Tongue (tissue), 2 donors: Measurements from ENCODE around the gene NFX1. TPM values are rescaled to one million over a fixed set of nuclear protein-coding genes. Genes with fewer than 3 reads are reported as not detected.
"Not testable (repeated sequence)": the region's sequence is repeated elsewhere in the genome, so short reads cannot be mapped to it uniquely, and the experiment has no call there.

Experiments
- DNase-seq: peaks from one replicate; pipeline ENCODE4 v3.0.0-alpha.2; 2015
- total RNA-seq: library from RNA; depleted of rRNA; stranded (reverse); fragments of >200 nt; gene quantifications from one replicate; pipeline ENCODE4 v1.2.3, GENCODE V29; 2014

Gene NFX1
- total RNA-seq, 1 donor from 2014 or later, result 37.1 TPM

GRCh38 chr9:33392591-33393021 is 102.3 kb downstream of the NFX1 start:
- DNase-seq, result not testable (repeated sequence)

DNA sequence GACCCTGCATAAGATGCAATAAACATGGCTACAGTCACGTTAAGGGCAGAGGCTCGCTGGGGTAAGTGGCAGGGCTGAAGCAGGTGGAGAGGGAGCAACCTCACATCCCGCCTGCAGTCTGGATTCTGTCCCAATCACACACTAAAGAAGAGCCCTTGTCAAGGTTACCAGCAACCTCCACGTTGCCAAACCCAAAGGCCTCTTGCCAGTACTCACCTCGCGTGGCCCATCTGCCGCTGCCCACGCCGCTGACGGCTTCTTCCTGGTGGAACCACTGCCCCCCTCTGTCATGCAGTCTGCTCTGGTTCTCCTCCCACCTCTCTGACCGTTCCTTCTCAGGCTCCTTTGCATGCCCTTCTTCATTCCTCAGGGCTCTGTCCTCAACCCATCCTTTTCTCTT is 103.3 kb downstream of the NFX1 start:
- no peak for DNase-seq

GRCh38 chr9:33393986-33394385 is 103.7 kb downstream of the NFX1 start:
- not testable (repeated sequence) for DNase-seq

GRCh38 chr9:33395159-33395879 is 105.0 kb downstream of the NFX1 start:
- not testable (repeated sequence) for DNase-seq

GRCh38 chr9:33397801-33398200 is 107.5 kb downstream of the NFX1 start:
- DNase-seq, result not testable (repeated sequence)

DNA sequence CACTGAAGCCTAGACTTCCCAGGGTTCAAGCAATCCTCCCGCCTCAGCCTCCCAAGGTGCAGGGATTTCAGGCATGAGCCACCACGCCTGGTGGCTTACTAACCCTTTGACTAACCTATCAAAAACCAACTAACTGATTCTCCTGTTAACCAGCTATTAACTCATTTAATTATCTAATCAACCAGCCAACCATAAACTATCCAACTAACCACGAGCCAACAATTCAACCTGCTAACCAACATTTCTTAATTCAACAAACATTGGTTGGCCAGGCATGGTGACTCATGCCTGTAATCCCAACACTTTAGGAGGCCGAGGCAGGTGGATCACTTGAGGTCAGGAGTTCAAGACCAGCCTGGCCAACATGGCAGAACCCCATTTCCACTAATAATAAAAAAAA is 108.7 kb downstream of the NFX1 start:
- not testable (repeated sequence) for DNase-seq

GRCh38 chr9:33401809-33402208 is 111.5 kb downstream of the NFX1 start:
- not testable (repeated sequence) for DNase-seq

- not testable (repeated sequence) for DNase-seq
Observed at GRCh38 chr9:33402371-33402770, 112.1 kb downstream of the NFX1 start, which contains the start of gene AQP7. Gene AQP7, minus strand, starts transcription at chr9:33402568. Its CDS starts 1,306 bp downstream, at chr9:33401262.

DNA sequence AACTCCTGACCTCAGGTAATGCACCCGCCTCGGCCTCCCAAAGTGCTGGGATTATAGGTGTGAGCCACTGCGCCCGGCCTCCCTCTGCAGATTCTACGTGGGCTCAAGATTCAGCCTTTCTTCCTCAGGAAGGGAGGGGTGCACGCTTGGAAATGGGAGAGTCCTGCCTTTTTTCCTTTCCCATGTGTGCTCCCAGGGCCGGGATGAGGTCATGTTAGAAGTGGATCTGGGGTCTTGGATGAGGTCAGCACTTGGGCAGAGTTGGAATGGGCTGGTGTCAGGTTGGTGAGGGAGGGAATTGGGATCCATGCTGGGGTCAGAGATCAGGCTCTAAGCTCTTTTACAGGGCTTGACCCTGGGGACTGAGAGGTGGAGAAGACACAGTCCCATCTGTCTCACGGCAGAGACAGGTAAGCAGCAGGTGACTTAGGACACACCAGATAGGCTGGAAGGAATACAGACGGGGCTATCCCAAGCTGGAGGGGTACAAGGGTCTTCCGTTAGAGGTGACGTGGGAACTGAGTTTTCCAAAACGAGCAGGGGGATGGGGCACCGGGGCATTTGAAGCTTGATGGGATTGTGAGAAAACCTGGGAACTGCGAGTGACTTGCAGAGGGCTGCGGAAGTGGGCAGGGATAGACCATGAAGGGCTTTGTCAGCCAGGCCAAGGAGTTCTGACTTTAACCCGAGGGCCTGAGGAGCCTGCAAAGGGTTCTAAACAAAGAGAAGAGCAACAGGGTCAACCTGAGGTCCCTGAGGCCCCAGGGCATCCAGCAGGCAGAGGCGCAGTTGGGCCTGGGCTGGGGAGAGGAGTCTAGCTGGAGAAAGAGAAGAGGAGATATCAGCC is 113.8 kb downstream of the NFX1 start:
- DNase-seq, result no peak

- no peak for DNase-seq
Observed at GRCh38 chr9:33404788-33405362, 114.6 kb downstream of the NFX1 start.

DNA sequence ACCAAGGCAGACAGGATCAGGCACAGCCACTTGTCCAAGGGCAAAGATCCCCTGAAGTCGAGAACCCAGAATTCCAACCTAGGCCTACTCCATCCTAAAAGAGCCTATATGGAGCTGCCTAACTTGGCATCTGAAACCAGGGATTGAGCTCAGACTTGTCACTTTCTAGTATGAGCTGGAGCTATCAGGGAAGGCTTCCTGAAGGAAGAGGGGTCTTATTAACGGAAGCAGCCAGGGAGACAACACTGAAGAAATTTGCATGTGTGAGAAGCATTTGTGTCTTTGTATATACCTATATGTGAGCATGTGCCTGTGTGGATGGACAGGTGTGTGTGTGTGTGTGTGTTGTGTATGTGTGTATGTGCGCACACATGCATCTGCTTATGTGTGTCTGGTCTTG is 116.7 kb downstream of the NFX1 start:
- no peak for DNase-seq

- DNase-seq, result no peak
Observed at GRCh38 chr9:33408087-33408486, 117.8 kb downstream of the NFX1 start.

DNA sequence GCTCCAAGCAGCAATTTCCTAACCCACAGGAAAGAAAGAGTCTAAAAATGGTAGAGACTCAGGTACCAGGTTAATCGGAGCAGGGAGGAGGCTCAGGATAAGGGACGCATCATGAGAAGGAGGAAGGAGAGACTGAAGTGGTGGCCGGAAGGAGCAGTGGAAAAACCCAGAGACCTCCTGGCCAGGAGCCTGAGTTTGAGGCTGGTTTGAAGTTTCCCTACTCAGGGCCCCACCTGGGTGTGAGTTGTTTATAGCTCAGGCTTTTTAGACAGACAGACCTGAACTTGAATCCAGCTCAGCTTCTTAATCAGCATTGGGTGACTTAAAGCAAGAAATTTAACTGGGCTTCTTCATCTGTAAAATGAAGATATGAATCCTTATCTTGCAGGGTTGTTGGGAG is 124.0 kb downstream of the NFX1 start:
- peak; percentile 38 for DNase-seq

DNA sequence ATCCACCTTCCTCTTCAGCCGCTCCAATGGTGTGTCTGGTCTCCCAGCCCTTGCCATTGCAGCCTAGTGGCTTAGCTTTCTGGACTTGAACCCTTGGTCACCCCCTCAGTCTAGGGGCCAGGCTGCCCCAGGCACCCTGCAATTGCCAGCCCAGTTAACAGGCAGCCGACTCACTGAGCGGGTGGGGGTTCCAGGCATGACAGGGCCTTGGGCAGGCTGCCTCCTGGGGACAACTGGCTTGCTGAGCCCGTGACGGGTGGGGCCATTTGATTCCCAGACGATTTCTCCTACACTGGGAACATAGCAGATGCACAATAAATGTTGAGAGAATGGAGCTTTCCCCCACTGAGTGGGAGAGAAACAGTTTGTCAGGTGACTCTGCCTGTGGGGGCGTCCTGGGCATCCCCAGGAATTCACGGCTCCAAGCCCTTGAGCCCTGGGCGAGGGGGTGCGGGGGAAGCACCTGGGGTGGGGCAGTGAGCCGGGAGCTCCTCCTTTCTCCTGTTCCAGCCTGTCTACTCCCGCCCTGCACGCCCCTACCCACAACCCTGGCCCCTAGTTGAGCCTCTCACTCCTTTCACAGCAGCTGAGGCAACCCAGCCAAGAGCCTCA is 124.7 kb downstream of the NFX1 start:
- DNase-seq, result no peak

DNA sequence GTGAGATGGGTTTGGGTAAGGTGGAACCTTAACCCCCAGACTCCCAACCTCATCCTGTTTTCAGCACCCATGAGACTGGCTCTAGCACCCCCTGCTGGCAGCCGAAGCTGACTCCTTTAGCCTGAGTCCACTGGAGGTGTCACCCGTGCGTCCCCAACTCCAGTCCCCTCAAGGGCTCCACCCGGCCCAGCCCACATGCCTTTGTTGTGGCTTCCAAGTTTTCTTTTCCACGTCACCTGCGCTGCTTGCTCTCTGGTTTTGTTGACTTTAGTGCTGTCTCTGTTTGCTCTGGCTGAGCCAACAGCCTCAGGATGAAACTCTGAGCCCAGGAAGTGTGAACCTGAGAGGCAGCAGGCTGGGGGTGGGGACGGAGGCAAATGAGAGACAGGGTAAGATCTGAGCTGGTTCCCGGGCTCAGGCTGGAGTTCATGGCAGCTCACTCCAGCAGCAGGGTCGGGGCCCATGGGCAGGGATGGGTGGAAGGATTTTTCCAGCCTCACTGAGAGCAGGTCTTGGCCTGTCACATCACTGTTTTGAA is 125.3 kb downstream of the NFX1 start:
- DNase-seq, result peak; percentile 77

GRCh38 chr9:33416996-33417395 is 126.7 kb downstream of the NFX1 start:
- DNase-seq, result no peak

- no peak for DNase-seq
Observed at GRCh38 chr9:33418090-33418489, 127.8 kb downstream of the NFX1 start.

DNA sequence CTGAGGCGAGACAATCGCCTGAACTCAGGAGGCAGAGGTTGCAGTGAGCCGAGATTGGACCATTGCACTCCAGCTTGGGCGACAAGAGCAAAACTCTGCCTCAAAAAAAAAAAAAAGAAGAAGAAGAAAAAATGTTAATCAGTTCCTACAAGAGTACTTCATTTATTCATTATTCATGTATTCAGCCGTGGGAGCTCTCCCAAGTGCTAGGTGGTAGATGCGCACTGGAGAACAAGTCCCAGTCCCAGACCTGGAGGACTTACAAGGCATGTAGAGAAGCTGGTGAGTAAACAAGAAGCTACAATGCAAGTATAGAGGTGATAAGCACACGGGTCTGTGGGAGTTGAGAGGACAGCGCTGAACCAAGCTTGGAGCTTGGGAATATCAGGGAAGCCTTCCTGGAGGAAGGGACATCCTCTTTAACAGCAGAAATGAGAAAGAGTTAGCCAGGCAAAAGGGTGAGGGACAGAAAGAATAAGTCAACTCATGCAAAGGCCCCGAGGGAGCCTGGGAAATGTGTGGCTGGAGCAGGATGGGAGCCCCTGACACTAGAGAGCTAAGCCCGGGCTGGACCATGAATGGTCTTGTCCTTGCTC is 129.5 kb downstream of the NFX1 start:
- no peak for DNase-seq
